Glomerular visceral epithelial cell (primary cell): ENCODE measurements around the gene GIPC1.
A peak's percentile ranks its signal among the peaks of the same experiment; 100 is the strongest.
"Not testable (repeated sequence)": the region's sequence is repeated elsewhere in the genome, so short reads cannot be mapped to it uniquely, and the experiment has no call there.

Experiments
- DNase-seq: peaks from one replicate; pipeline ENCODE4 v3.0.0-alpha.2; 2016; ENCODE audit errors: extremely low spot score

GIPC1 gene

GRCh38 chr19:14517840-14518505 lies 22.0 kb upstream of the GIPC1 start, which contains the start of gene DNAJB1:
TSS of gene DNAJB1 (minus strand) at chr19:14518397. CDS start at chr19:14518349, 48 bp downstream.
- peak; percentile 78 for DNase-seq

- no peak for DNase-seq
Measured at GRCh38 chr19:14517446-14517839, 21.5 kb upstream of the GIPC1 start.

- no peak for DNase-seq
Measured at GRCh38 chr19:14516746-14517438, 21.0 kb upstream of the GIPC1 start.

- no peak for DNase-seq
Measured at GRCh38 chr19:14516048-14516534, 20.2 kb upstream of the GIPC1 start.

GRCh38 chr19:14515501-14516047 lies 19.6 kb upstream of the GIPC1 start:
- no peak for DNase-seq

GRCh38 chr19:14514215-14514863 lies 18.4 kb upstream of the GIPC1 start:
- DNase-seq: no peak

- DNase-seq: no peak
Measured at GRCh38 chr19:14512406-14512961, 16.6 kb upstream of the GIPC1 start.

- DNase-seq: no peak
Measured at GRCh38 chr19:14511229-14511593, 15.3 kb upstream of the GIPC1 start.

GRCh38 chr19:14510311-14511228 lies 14.6 kb upstream of the GIPC1 start:
- DNase-seq: peak; percentile 46

- peak; percentile 34 for DNase-seq
Measured at GRCh38 chr19:14507704-14508542, 12.0 kb upstream of the GIPC1 start.

GRCh38 chr19:14505488-14506239 lies 9.7 kb upstream of the GIPC1 start:
- DNase-seq: peak; percentile 82

GRCh38 chr19:14504575-14504974 lies 8.6 kb upstream of the GIPC1 start:
- not testable (repeated sequence) for DNase-seq

GRCh38 chr19:14503285-14503684 lies 7.4 kb upstream of the GIPC1 start:
- no peak for DNase-seq

- DNase-seq: no peak
Measured at GRCh38 chr19:14502334-14503092, 6.6 kb upstream of the GIPC1 start.

- DNase-seq: no peak
Measured at GRCh38 chr19:14497228-14497921, 1.4 kb upstream of the GIPC1 start.

GRCh38 chr19:14496834-14497227 lies 904 bp upstream of the GIPC1 start:
- DNase-seq: peak; percentile 52

GRCh38 chr19:14495672-14496028 lies 277 bp downstream of the GIPC1 start:
- DNase-seq: no peak
